ENCODE results near the gene MAML1.

The MAML1 gene

GRCh38 chr5:179795049-179795862 lies 62.6 kb downstream of the MAML1 start:
- peak; percentile 5 for ATAC-seq

More at GRCh38 chr5:179795049-179795862, 62.6 kb downstream of the MAML1 start:
- no peak for TF ChIP-seq ZC3H10 (CRISPR knock-in tag; IDR thresholded peaks at IDR 0.05)
- TF ChIP-seq BACH2 (CRISPR knock-in tag; IDR thresholded peaks at IDR 0.05; ENCODE audit: borderline replicate concordance) = no peak
- no peak for TF ChIP-seq CSDC2 (CRISPR knock-in tag; IDR thresholded peaks at IDR 0.05)
- no peak for TF ChIP-seq PPARA (CRISPR knock-in tag; IDR thresholded peaks at IDR 0.05; ENCODE audit: borderline replicate concordance)
- TF ChIP-seq ZFP3 (CRISPR knock-in tag; IDR thresholded peaks at IDR 0.05) = no peak
- no peak for TF ChIP-seq OSR1 (CRISPR knock-in tag; IDR thresholded peaks at IDR 0.05)
- TF ChIP-seq ZNF8 (CRISPR knock-in tag; IDR thresholded peaks at IDR 0.05) = no peak
- no peak for TF ChIP-seq TSHZ2 (CRISPR knock-in tag; IDR thresholded peaks at IDR 0.05)
- TF ChIP-seq POU6F1 (CRISPR knock-in tag; IDR thresholded peaks at IDR 0.05; ENCODE audit: borderline replicate concordance, low read depth) = no peak
- no peak for TF ChIP-seq CSRNP3 (CRISPR knock-in tag; IDR thresholded peaks at IDR 0.05)
- TF ChIP-seq PATZ1 (CRISPR knock-in tag; IDR thresholded peaks at IDR 0.05; ENCODE audit: borderline replicate concordance) = no peak
- TF ChIP-seq CREB5 (CRISPR knock-in tag; IDR thresholded peaks at IDR 0.05; ENCODE audit: low read depth) = no peak
- TF ChIP-seq TCF4 (CRISPR knock-in tag; IDR thresholded peaks at IDR 0.05; ENCODE audit: borderline replicate concordance) = no peak
- TF ChIP-seq TOX (CRISPR knock-in tag; IDR thresholded peaks at IDR 0.05; ENCODE audit: borderline replicate concordance) = no peak

Data from SK-N-SH treated with all-trans-retinoic acid at 6 μM for 48 hours (cell line).